RWPE1 (cell line): ENCODE data around the gene RAB7B.

Experiments
- CTCF ChIA-PET: fragments of 350-600 bp; sonication (Branson Sonifier 250); formaldehyde crosslinking; extraction: SDS; loops from one replicate; lab custom pipeline; 2021; lab: Yijun Ruan, JAX
- POLR2A ChIA-PET: fragments of 400-600 bp; formaldehyde crosslinking; extraction: SDS; loops from one replicate; lab custom pipeline; 2020; ENCODE audit warnings: antibody characterized with exemption; ENCODE audit not compliant: low non-redundant PET; lab: Yijun Ruan, JAX
- DNase-seq: peaks from one replicate; pipeline ENCODE4 v3.0.0; 2012; ENCODE audit warnings: low spot score
- H3K27ac ChIP-seq: fragments of 450-650 bp; 2 replicates; pipeline ENCODE4 v1.5.1; 2017
- CTCF ChIP-seq: fragments of 450-650 bp; conservative IDR thresholded peaks from 2 replicates; pipeline ENCODE4 v1.5.1; 2017; ENCODE audit warnings: low read depth, mild to moderate bottlenecking

Gene RAB7B

DNA sequence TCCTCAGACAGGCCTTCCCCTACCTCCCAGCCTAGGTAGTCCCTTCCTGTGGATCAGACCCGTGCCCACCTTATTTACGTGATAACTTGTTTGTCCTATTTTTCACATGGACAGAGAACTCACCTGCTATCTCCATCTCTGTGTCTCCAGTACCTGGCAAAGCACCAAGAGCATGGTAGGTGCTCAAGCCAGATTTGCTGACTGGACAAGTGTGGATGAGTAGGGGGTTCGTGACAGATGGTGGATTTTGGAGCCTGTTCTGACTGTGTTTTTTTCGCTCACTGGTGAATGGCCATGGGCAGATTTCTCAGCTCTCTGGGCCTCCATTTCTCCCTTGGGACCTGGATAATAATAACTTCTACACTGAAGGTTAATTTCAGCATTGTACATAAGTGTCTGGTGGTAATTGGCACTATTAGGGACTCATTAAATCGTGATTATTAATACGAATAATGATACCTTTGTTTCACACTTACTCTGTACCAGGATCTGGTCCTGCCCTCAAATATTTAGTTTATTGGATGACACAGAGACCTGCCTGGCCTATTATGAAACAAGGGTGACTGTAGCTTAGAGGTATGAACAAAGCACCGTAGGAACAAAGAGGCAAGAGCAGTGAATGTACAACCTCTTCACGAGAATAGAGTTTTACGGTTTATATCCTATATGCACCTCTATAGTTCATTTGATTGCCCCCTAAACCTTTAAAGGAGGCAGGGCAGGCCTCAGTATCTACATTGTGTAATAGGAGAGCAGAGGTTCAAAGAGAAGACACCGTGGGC, 35.5 kb downstream of the RAB7B start:
- no peak for TF ChIP-seq CTCF
- no peak overlapping the region for H3K27ac ChIP-seq
- POLR2A ChIA-PET, result no interaction called here
- CTCF ChIA-PET, result interaction anchor here (0.7 to 3.3 kb wide), 4 partner anchors 9 to 138 kb away, joined by 3 to 28 read pairs (median 3); no protein-coding TSS in a partner anchor
- peak; percentile 73 for DNase-seq

DNA sequence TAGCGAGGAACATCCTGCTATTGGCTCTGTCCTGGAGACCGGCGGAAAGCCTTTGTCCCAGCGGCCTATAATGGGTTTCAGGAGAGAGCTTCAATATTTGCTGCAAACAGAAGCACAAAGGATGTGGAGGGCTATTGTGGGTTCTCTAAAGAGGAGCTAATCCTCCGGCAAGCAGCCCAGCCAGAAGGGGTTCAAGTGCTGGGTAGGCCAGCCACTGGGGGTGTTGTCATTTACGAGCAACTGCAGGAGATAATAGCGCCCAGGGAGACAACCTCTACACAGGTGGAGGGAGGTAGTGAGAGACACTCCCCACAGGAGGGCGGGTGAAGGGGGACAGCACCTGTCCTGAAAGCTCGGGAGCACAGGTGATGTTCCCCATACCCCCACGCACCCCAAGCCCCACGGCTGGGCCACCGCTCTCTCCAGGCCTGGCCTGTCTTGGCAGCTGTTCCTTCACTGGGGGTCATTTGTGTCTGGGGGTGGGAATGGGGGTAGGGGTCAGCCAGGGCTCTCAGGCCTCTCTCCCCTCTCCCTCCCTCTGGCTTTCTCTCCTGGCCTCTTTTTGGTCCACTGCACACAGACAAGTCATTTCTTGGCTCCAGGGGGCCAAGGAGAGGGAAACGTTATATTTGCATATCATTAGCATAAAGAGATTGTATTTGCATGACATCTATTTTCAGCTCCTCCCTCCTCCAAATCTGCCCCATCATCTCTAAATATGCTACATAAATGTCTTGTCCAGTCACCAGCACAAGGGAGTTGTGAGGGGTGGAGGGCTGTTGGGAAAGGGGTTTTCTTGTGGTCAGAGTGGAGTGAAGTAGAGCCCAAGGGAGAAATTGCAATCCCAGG, 37.9 kb downstream of the RAB7B start:
- no peak for TF ChIP-seq CTCF
- H3K27ac ChIP-seq, result no peak overlapping the region
- no peak for DNase-seq
- CTCF ChIA-PET, result interaction anchor here (0.7 to 2.0 kb wide), 2 partner anchors 12 to 58 kb away, joined by 3 to 14 read pairs; no protein-coding TSS in a partner anchor
- POLR2A ChIA-PET, result no interaction called here

- peak overlapping the region; percentile 87 for H3K27ac ChIP-seq
- no peak for TF ChIP-seq CTCF
- ChIA-PET POLR2A (no interaction called here), CTCF (interaction anchor here (0.8 kb wide), 1 partner anchor 45 kb away, joined by 4 read pairs; no protein-coding TSS in a partner anchor)
- DNase-seq, result peak; percentile 78
Measured at GRCh38 chr1:205963352-205964155, 39.6 kb downstream of the RAB7B start.

DNA sequence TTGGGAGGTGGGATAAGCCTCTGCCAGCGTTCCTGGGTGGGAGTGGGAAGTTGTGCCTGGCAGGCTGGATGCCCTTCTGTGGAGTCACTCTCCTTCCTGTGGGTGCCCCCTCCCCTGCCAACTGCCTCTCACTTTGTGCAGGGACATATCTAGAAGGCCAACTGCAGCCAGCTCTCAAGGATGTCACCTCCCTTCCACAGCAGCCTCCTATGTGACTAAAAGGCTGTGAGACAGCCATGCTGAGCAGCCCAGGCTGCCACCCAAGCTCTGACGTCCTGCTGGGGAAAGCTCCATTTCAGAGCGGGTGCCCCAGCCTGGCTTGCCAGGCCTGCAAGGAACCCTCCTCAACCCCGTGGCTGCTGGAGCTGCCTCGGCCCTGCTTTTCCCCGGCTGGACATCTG, 40.4 kb downstream of the RAB7B start:
- POLR2A ChIA-PET, result no interaction called here
- CTCF ChIA-PET, result interaction anchor here (3.6 kb wide), 1 partner anchor 14 kb away, joined by 22 read pairs; no protein-coding TSS in a partner anchor
- H3K27ac ChIP-seq, result peak overlapping the region; percentile 87
- DNase-seq, result no peak
- TF ChIP-seq CTCF, result no peak

- CTCF ChIA-PET, result interaction anchor here (1.1 to 3.6 kb wide), 2 partner anchors 14 to 15 kb away, joined by 4 to 22 read pairs; no protein-coding TSS in a partner anchor
- POLR2A ChIA-PET, result interaction anchor here (1.0 kb wide), 1 partner anchor 282 kb away, joined by 3 read pairs; the partner anchor contains the start of gene SLC45A3
- H3K27ac ChIP-seq, result peak overlapping the region; percentile 87
- DNase-seq, result no peak
- no peak for TF ChIP-seq CTCF
Measured at GRCh38 chr1:205961991-205962820, 41.0 kb downstream of the RAB7B start.
